Stimulated activated CD4-positive, alpha-beta T cell treated with anti-CD3 and anti-CD28 coated beads, Interleukin-4, amount 100 ng/mL, for 24 hours (primary cell): ENCODE data around the gene HPDL.
"Not testable (repeated sequence)": the region's sequence is repeated elsewhere in the genome, so short reads cannot be mapped to it uniquely, and the experiment has no call there.

Experiments used
- DNase-seq: peaks from one replicate; pipeline ENCODE4 v3.0.0-alpha.2; 2020

Gene HPDL

DNA sequence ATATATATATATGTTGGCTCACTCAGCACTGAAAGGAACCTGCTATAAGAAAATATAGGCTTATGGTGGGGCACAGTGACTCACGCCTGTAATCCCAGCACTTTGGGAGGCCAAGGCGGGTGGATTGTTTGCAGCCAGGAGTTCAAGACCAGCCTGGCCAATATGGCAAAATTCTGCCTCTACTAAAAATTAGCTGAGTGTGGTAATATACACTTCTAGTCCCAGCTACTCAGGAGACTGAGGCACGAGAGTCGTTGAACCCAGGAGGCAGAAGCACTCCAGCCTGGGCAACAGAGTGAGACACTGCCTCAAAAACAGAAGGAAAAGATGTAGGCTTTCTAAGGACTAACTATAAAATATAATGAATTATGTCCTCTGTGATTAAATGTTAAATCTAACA lies 28.1 kb downstream of the HPDL start:
- no peak for DNase-seq

DNA sequence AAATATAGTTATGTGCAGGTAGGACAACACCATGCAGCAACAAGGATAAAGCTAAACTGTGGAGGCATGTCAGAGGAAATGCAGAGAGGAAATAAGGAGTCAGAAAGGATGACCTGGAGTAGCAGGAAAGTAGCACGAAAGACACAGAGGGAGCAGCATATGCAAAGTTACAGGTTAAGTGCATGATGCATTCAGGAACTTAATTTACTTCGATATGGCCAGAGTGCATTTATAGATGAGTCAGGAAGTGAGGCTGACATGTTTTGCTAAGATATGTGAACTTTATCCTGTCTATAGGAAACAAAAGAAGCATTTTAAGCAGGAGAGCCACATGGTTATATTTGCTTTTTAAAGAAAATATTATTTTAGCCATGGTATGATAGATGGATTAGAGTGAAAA lies 29.0 kb downstream of the HPDL start:
- DNase-seq = no peak

DNA sequence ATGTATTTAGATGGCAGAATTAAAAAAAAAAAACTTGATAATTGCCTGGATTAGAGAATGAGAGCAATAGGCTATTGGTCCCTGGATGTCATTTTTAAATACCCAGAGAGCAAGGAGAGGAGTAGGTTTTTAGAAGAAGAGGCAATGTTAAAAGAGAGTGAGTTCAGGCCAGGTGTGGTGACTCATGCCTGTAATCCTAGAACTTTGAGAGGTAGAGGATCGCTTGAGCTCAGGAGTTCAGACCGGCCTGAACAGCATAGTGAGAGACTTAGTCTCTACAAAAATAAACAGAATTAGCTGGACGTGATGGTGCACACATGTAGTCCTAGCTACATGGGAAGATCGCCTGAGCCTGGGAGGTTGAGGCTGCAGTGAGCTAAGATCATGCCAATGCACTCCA lies 29.5 kb downstream of the HPDL start:
- no peak for DNase-seq

DNA sequence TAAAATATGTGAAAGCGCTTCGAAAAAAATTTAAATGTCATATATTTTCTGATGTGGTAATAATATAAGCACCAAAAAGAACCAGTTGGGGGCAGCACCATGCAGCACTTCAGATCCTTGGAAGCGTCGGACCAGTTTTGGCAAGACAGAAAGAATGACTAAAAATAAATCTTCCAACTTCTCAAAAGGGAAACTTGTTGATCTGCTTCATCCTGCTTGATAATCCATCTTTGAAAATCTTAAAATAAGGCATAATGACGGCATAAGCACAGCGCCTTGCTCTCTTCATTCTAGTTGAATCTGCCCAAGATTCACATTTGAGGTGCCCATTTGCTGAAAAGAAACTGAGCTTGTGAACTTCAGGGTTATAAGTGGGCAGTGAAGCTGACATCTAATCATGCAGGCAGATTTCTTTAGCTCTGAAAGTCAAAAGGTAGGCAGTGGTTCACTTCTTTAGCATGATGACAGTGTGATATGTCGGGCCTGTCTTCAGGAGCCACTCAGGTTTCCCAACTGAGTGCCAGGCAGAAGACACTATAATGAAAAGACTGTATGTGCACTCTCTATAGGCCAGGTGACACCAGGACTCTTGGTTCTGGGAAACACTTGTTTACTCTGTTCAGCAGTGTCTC lies 33.3 kb downstream of the HPDL start:
- DNase-seq = peak; percentile 65

DNA sequence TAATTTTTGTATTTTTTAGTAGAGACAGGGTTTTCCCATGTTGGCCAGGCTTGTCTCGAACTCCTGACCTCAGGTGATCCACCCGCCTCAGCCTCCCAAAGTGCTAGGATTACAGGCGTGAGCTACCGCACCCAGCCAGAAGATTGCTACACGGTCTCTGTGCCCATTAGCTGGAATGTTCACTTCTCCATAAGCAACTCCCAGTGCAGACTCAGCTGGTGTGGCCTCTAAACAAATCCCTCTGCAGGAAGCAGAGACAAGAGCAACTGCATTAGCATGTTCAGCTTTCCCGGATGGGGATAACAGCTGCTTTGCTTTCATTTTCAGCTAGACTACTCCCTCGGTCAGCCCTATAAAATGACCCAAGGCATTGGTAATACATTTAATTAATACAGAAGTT lies 34.3 kb downstream of the HPDL start:
- not testable (repeated sequence) for DNase-seq

DNA sequence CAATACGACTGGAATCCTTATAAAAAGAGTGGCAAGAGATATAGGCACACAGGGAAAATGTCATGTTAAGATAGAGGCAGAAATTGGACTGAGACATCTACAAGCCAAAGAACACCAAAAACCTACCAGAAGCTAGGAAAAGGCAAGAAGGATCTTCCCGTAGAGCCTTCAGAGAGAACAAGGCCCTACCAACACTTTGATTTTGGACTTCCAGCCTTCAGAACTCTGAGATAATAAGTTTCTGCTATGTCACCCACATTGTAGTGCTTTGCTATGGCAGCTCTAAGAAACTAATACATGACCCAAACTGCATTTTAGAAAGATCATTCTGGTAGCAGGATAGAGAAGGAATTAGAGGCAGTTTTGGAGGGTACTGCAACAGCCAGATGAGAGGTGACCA lies 37.6 kb downstream of the HPDL start:
- DNase-seq = no peak

DNA sequence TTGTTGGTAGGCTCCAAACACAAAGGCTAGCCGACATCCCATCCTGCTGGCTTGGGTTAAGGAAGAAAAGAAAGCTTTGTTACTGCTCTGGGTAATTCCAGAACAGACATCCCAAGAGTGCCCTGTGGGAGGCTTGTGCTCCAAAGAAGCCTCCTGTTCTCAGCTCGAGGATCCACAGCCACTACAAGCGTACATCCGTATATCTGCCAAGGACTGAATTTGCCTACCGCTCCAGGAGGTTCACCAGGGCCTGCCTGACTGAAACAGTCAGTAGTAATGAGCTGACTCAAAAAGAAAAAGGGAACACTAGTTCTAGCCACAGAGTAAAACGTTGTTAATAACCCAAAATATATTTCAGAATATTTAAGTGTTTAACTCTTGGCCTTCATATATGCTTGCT lies 38.4 kb downstream of the HPDL start:
- no peak for DNase-seq

DNA sequence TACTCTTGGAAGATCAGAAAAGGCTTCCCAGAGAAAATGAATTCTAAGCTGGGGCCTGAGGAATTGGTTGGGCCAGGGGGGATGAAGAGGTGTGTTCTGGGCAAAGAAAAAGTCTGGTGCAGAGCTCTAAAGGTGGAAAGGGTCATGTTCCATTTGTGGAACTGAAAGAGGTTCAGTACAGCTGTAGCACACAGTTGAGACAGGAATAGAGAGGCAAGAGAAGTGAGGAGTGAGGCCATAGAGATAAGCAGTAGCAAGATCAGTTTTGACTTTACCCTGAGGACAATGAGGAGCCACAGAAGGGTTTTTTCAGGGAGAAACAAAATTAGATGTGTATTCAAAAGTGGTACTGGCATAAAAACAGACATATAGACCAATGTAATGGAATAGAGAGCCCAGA lies 43.9 kb downstream of the HPDL start:
- DNase-seq = no peak

DNA sequence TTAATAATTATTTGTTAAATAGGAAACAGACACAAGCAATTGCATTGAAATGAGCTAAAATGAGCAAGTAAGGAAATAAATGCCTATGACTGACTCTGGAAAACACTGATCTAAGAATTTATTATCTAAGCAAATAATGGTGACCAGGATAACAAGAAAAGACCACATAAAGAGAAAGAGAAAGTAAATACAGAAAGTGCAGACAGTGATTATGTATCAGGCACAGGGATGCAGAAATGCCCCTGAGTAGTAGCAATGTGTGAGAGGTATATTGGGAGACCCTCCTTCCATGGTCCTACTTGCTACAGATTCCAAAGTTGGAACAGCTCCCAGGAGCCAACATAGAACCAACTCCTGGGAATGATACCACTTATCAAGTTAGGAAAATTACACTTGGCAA lies 46.9 kb downstream of the HPDL start:
- DNase-seq = no peak

DNA sequence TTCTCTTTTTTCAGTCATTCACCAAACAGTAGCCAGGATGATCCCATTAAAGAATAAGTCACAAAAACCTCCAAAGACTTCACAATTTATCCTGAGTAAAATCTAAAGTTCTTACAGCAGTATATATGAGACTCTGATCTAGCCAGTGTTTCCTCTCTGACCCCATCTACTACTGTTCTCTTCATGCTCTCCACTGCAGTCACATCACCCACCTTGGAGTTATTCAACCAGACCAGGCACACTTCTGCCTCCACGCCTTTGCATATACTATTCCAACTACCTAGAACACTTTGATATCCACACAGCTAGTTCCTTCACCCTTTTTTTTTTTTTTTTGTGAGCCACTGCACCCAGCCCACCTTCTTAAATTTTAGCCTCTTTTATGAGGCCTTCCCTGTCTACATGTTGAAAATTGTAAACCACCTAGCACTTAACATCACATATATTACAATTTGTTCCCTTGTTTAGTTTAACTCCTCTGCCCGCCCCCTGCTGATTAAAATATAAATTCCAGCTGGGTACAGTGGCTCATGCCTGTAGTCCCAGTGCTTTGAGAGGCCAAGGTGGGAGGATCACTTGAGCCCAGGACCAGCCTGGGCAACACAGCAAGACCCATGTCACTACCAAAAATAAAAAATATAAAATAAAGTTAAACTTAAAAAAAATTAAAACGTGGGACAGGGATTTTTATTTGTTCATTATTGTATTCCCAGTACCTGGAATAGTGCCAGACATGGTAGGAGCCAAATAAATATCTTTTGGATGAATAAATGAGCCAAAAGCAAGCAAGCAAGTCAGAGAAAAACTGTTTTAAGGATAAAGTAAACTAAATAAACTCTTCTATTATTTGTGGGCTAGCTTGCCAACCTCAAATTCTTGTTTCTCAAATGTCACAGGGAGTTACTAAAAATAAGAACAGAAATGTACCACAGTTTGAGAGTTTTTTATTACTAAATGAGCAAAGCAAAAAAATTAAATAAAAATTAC lies 48.7 kb downstream of the HPDL start:
- no peak for DNase-seq

DNA sequence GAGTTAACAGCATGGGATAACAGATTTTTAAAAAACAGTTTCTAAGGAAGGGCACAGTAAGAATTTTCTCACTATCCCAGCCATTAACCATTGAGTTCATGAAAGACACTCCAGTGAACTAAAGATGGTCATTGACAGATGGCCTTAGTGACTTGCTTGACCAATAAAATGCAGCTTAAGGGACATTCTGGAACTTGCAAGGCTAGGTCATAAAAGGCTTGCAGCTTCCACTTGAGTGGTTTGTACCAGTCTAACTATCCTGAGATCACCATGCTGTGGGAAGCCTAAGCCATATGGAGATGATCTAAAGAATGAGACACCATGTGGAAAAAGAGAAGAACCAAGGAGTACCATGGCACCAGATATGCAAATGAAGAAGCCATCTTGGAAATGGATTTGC lies 51.5 kb downstream of the HPDL start:
- no peak for DNase-seq
